GM18499 (cell line): ENCODE results near the gene TRIM64C.
"Not testable (repeated sequence)": the region's sequence is repeated elsewhere in the genome, so short reads cannot be mapped to it uniquely, and the experiment has no call there.

Experiments used
- ATAC-seq: cut with Tn5 transposase; IDR thresholded peaks from one replicate; pipeline ENCODE4 v1.9.1; 2021; ENCODE audit warnings: moderate number of reproducible peaks; ENCODE audit not compliant: insufficient read depth, unreplicated experiment

The TRIM64C gene, protein sequence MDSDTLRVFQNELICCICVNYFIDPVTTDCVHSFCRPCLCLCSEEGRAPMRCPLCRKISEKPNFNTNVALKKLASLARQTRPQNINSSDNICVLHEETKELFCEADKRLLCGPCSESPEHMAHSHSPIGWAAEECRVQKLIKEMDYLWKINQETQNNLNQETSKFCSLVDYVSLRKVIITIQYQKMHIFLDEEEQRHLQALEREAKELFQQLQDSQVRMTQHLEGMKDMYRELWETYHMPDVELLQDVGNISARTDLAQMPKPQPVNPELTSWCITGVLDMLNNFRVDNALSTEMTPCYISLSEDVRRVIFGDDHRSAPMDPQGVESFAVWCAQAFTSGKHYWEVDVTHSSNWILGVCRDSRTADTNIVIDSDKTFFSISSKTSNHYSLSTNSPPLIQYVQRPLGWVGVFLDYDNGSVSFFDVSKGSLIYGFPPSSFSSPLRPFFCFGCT

DNA sequence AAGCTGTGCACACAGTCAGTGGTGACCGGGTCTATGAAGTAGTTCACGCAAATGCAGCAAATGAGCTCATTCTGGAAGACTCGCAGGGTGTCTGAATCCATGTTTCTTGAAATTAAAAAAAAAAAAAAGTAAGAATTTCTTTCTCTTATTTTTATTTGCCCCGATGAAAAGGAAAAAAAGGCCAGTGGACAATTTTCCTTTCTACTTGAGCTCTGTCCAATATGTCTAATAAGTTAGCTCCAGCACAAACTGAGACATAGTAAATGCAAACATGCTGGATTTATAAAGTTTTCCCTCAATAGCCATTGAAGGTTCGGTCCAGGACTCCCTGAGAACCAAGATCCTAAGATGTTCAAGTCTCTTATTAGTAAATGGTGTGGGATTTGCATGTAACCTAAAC, at the start of gene TRIM64C:
TSS of gene TRIM64C (minus strand) at position 101 of the 400 bp plus-strand sequence. CDS start at position 101, 0 bp downstream.
- ATAC-seq = not testable (repeated sequence)

DNA sequence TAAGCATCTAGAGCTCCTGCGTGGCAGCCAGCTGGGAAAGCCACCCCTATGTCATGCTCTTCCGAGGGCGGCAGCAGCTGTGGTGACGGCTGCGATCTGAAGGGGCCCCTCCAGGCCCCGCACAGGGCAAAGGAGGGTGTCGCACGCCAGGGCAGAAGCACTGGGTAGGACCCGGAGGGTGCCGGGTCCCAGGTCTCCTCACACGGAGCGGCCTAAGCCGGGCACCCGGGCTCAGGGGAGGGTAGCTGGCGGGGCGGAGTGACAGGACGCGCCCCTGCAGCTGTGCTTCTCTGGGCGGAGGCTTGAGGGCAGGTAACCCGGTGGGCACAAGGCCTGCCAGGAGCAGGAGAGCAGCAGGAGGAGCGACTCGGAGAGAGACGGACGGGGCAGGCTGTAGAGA, 43.4 kb upstream of the TRIM64C start:
- ATAC-seq = not testable (repeated sequence)

DNA sequence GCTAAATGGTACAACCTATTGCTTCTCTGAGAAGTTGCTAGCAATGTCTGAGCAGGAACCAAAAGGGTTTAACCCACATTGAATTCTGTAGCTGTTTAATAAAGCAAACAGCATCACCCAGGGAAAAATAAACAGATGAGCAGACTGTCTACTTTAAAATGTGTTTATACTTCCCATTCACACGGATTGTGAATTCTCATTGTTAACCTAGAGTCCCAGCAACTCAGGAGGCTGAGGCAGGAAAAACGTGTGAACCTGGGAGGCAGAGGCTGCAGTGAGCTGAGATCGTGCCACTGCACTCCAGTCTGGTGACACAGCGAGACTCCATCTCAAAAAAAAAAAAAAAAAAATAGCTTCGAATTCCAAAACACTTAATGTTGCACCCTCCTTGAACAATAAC, 11.0 kb upstream of the TRIM64C start:
- not testable (repeated sequence) for ATAC-seq

DNA sequence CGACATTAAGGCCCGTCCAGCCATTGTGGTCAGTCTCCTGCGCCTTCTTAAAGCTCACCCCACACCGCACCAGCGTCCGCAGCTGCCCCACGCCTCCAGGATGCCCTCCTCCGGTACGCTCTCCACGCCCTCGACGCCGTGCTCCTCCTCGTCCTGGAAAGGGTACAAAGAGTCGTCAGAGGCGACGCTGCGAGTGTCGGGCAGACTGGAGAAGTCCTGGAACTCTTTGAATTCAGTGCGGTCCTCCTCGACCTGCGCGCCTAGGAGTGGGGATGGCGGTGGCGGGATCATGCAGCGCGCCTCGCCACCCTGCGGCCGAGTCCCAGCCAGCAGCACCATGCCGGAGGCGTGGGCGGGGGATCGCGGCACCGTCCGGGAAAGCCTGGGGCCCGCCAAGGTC, 9.1 kb downstream of the TRIM64C start:
- not testable (repeated sequence) for ATAC-seq

DNA sequence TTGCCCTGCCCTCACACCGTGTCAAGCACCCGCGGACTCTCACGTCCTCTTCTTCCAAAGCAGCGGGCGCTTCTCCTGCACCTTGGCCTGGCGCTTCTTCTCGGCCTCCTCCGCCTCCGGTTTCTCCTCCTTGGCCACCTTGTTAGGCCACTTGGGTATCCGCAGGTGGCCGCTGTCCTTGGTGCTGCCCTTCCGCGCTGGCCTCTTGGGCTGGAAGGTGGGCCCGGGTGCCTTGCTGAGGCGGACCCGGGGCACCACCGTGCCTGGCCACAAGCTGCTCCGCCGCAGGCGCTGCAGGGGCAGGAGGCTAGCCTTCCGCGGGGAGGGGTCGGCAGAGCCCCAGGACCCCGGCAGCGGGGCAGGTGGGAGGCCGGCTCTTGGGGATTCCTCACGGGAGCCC, 10.7 kb downstream of the TRIM64C start:
- not testable (repeated sequence) for ATAC-seq

DNA sequence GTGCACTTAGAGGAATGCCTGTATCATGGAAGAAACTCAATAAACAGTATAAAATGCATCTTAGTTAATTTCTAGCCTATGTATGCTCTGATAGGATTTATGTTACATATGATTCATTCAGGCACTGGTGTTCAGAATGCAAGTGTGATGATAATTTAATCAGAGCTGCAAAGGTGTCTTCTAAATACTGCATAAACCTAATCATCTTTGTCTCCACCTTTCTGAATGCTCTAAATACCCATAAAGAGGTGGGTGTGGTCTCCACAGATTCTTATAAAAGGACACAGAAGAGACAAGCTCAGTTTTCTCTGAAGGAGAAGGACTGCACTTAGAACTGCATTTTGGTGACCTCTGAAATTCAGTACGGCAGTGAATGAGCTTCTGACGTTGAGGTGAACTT, 30.4 kb downstream of the TRIM64C start, which contains the start of gene TRIM49B:
TSS of gene TRIM49B (plus strand) at position 301 of the 400 bp plus-strand sequence. CDS start 2,777 bp downstream, outside the sequence.
- ATAC-seq = not testable (repeated sequence)
